ENCODE results near the gene LYRM4.

Gene LYRM4

DNA sequence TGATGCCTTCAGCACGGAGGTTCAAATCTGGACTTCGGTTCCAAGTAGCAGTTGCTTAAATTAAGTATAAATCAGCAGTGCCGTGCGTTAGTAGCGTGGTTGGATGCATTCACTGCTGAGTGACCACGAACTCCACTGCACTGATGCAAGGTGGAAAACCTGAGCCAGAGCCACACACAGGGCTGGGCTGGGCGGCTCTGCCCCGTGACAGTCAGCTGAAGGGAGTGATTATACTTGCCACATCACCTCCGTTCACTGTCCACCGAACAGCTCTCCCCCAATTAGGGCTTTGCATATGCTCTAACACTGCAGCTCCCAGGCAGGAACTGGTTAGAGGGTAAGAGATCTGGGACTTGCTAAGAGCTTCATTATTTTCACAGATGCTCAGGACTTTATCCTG, 153.4 kb downstream of the LYRM4 start:
- TF ChIP-seq, protein P1, sequence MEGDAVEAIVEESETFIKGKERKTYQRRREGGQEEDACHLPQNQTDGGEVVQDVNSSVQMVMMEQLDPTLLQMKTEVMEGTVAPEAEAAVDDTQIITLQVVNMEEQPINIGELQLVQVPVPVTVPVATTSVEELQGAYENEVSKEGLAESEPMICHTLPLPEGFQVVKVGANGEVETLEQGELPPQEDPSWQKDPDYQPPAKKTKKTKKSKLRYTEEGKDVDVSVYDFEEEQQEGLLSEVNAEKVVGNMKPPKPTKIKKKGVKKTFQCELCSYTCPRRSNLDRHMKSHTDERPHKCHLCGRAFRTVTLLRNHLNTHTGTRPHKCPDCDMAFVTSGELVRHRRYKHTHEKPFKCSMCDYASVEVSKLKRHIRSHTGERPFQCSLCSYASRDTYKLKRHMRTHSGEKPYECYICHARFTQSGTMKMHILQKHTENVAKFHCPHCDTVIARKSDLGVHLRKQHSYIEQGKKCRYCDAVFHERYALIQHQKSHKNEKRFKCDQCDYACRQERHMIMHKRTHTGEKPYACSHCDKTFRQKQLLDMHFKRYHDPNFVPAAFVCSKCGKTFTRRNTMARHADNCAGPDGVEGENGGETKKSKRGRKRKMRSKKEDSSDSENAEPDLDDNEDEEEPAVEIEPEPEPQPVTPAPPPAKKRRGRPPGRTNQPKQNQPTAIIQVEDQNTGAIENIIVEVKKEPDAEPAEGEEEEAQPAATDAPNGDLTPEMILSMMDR (conservative IDR thresholded peaks at IDR 0.05; ENCODE audit: low read depth, low read length): no peak
- H3K4me3 ChIP-seq (ENCODE audit: low read length): no peak overlapping the region
- DNase-seq (ENCODE audit: low read depth): no peak

- TF ChIP-seq, protein P1 (conservative IDR thresholded peaks at IDR 0.05; ENCODE audit: low read depth, low read length): no peak
- no peak overlapping the region for H3K4me3 ChIP-seq (ENCODE audit: low read length)
- no peak for DNase-seq (ENCODE audit: low read depth)
Measured at GRCh38 chr6:5105146-5105545, 155.6 kb downstream of the LYRM4 start.

GRCh38 chr6:5104667-5105066, 156.1 kb downstream of the LYRM4 start:
- TF ChIP-seq, protein P1 (conservative IDR thresholded peaks at IDR 0.05; ENCODE audit: low read depth, low read length): no peak
- no peak overlapping the region for H3K4me3 ChIP-seq (ENCODE audit: low read length)
- no peak for DNase-seq (ENCODE audit: low read depth)

DNA sequence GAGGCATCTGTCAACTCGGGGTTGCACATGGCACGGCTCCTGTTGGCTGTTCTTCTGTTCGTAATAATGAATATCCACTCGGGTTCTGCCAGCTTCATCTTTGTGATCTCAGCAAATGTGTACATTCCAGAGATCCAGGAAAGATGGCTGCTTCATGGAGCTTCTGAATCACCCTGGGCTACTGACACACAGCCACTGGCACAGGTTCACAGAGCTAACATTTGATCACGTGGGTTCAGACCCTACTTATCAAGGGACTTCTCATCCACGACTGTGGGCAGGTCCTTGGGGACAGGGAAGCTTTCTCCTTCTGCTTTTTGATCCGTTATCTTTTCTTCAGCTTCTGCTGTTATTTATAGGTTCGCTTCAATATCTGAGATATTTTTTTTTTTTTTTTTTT, 157.5 kb downstream of the LYRM4 start:
- H3K4me3 ChIP-seq (ENCODE audit: low read length): no peak overlapping the region
- DNase-seq (ENCODE audit: low read depth): no peak
- TF ChIP-seq, protein P1 (conservative IDR thresholded peaks at IDR 0.05; ENCODE audit: low read depth, low read length): no peak

DNA sequence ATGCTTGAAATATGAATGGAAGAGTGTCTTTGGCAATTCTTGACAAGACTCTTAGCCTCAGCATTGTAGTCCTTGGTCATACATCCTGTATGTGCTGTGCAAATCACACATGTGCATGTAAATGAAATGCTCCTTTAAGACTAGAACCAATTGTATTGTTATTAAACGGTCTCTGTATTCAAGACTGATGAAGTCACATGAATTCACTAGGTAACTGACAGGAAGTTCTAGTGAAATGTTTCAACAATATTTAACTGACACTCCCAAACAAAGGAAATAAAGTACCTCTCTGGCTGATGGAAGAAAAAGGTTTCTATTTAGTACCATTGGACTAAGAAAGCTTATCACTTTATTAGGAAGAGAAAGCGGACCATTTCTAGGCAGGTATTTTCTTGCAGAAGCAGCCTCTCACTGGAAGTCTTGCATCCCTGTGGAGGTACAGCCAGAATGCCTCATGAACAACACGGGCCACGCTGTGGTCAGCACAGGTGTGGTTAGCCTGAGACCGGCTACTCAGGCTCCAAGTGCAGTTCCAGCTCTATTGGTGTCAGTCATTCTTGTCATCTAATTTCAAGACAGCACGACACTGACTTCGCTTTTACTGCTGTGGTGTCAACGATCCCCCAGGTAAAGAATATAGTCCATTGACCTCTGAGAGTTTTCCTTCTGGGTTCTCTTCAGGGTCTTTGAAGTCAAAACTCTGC, 158.3 kb downstream of the LYRM4 start:
- H3K4me3 ChIP-seq (ENCODE audit: low read length): no peak overlapping the region
- TF ChIP-seq, protein P1 (conservative IDR thresholded peaks at IDR 0.05; ENCODE audit: low read depth, low read length): no peak
- DNase-seq (ENCODE audit: low read depth): no peak

DNA sequence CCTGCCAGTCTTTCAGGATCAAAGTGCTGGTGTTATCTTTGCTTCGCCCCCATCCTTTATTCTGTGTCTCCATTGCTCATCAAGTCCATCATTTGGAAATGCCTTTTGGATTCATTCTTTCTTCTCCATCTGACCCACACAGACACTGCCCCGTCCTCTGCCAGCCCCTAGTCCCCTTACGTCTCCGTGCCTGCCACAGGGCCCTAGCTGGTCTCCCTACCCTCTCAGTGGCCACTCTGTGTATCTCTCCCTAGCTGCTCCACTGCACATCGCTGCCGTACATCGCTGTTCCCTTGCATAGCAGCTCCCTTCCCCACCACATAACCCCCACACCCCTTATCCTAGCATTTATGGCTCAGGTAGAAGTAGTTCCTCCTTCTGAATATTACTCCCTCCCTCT, 159.9 kb downstream of the LYRM4 start:
- DNase-seq (ENCODE audit: low read depth): no peak
- H3K4me3 ChIP-seq (ENCODE audit: low read length): no peak overlapping the region
- TF ChIP-seq, protein P1 (conservative IDR thresholded peaks at IDR 0.05; ENCODE audit: low read depth, low read length): no peak

- TF ChIP-seq, protein P1 (conservative IDR thresholded peaks at IDR 0.05; ENCODE audit: low read depth, low read length): no peak
- H3K4me3 ChIP-seq (ENCODE audit: low read length): no peak overlapping the region
- DNase-seq (ENCODE audit: low read depth): no peak
Measured at GRCh38 chr6:5099537-5099936, 161.2 kb downstream of the LYRM4 start.
